CD4-positive, alpha-beta T cell (primary cell): ENCODE results near the gene PILRA. TPM values are rescaled to one million over a fixed set of nuclear protein-coding genes. Genes with fewer than 3 reads are reported as not detected.

Experiments used
- ATAC-seq: fragments of 200-7000 bp; cut with Tn5 transposase; one replicate; pipeline ENCODE4 v1.10.0; 2022; ENCODE audit warnings: mild to moderate bottlenecking; ENCODE audit not compliant: poor library complexity
- CTCF ChIA-PET: fragments of 350-600 bp; sonication (Branson Sonifier 250); formaldehyde crosslinking; loops from one replicate; lab custom pipeline; 2021; ENCODE audit warnings: antibody characterized with exemption, inconsistent platforms; lab: Charles Lee
- POLR2A ChIA-PET: fragments of 350-600 bp; sonication (Branson Sonifier 250); formaldehyde crosslinking; loops from one replicate; lab custom pipeline; 2021; ENCODE audit warnings: antibody characterized with exemption, inconsistent platforms; lab: Charles Lee
- DNase-seq, 14 experiments: peaks; one replicate each; pipeline ENCODE4 v3.0.0-alpha.2; 2013 to 2020; ENCODE audit warnings: mixed read lengths in 2 of 14
- H3K27ac ChIP-seq, 2 donors: one replicate each; pipeline versions ENCODE4 v1.5.1 to v1.7.0; 2013; ENCODE audit warnings: low read length in 2 of 2, low read depth in 1 of 2, mild to moderate bottlenecking in 1 of 2
- H3K27me3 ChIP-seq, 2 experiments: 1 replicate in 1 of 2; 2 replicates in 1 of 2; pipeline versions ENCODE4 v1.6.1 to v1.7.0; 2013; ENCODE audit warnings: low read length in 2 of 2, control low read depth in 1 of 2, mild to moderate bottlenecking in 1 of 2, moderate library complexity in 1 of 2; ENCODE audit not compliant: insufficient read depth in 2 of 2, control insufficient read depth in 1 of 2
- H3K36me3 ChIP-seq: one replicate; pipeline ENCODE4 v1.6.1; 2013; ENCODE audit warnings: low read length, control low read depth; ENCODE audit not compliant: insufficient read depth
- H3K4me1 ChIP-seq: one replicate; pipeline ENCODE4 v1.6.1; 2013; ENCODE audit warnings: low read length, control low read depth; ENCODE audit not compliant: insufficient read depth
- H3K4me3 ChIP-seq: one replicate; pipeline ENCODE4 v1.5.1; 2013; ENCODE audit warnings: mild to moderate bottlenecking, low read length, moderate library complexity
- H3K9me3 ChIP-seq, 2 experiments: 1 replicate in 1 of 2; 2 replicates in 1 of 2; pipeline versions ENCODE4 v1.6.1 to v1.7.0; 2013; ENCODE audit warnings: low read length in 2 of 2, mild to moderate bottlenecking in 2 of 2, control low read depth in 1 of 2, moderate library complexity in 1 of 2; ENCODE audit not compliant: control insufficient read depth in 1 of 2, insufficient read depth in 1 of 2
- H3K27ac Mint-ChIP-seq: one replicate; pipeline ENCODE4 v1.8.0; 2020; ENCODE audit warnings: mixed read lengths
- H3K27me3 Mint-ChIP-seq: one replicate; pipeline ENCODE4 v1.8.0; 2021; ENCODE audit warnings: mixed read lengths
- H3K36me3 Mint-ChIP-seq: one replicate; pipeline ENCODE4 v1.8.0; 2021; ENCODE audit warnings: low read depth, mixed read lengths
- H3K4me1 Mint-ChIP-seq: one replicate; pipeline ENCODE4 v1.8.0; 2021; ENCODE audit warnings: low read depth, mixed read lengths
- H3K4me3 Mint-ChIP-seq: one replicate; pipeline ENCODE4 v1.8.0; 2020; ENCODE audit warnings: mild to moderate bottlenecking, mixed read lengths
- H3K9me3 Mint-ChIP-seq: one replicate; pipeline ENCODE4 v1.8.0; 2020; ENCODE audit warnings: mixed read lengths
- CTCF ChIP-seq: fragments of 200-600 bp; IDR thresholded peaks from one replicate; pipeline ENCODE4 v1.8.0; 2022; ENCODE audit warnings: antibody characterized with exemption, mild to moderate bottlenecking
- intact Hi-C, 2 experiments: fragments of 100-400 bp; cut with DNase I in 1 of 2; cut with micrococcal nuclease in 1 of 2; formaldehyde crosslinking; loops; one replicate each; pipeline versions ENCODE4 v1.15.1 to v1.9.0; 2023 to 2025; cut with DNase I, micrococcal nuclease
- total RNA-seq, 174 experiments: library from RNA in 2 of 174; stranded (reverse) in 2 of 174; gene quantifications; one replicate each; pipeline ENCODE4 v1.2.3 and lab custom pipeline; 2021 to 2026

The PILRA gene
- total RNA-seq, 2 experiments from 2014 or later, result 4.6 to 5.3 TPM

- no peak overlapping the region for H3K4me3 ChIP-seq
- no peaks in the 10 kb centered on the region for H3K27me3 Mint-ChIP-seq
- H3K4me1 Mint-ChIP-seq, result peaks cover 14% of the 10 kb centered on the region
- POLR2A ChIA-PET, result interaction anchor here (2.1 kb wide), 1 partner anchor 21 kb away, joined by 18 read pairs; the partner anchor contains the start of genes MEPCE and ZCWPW1
- no peaks in the 10 kb centered on the region for H3K9me3 ChIP-seq
- CTCF ChIA-PET, result interaction anchor here (0.6 to 1.9 kb wide), 2 partner anchors 42 to 191 kb away, joined by 4 to 6 read pairs; no protein-coding TSS in a partner anchor
- intact Hi-C loops, result no loop called here
- no peak for ATAC-seq
- DNase-seq, result peak in 1 of 14 experiments; percentile 8
- H3K27me3 ChIP-seq, result no peaks in the 10 kb centered on the region
- H3K4me1 ChIP-seq, result peaks cover 34% of the 10 kb centered on the region
- no peaks in the 10 kb centered on the region for H3K36me3 Mint-ChIP-seq
- peak overlapping the region; percentile 42 for H3K4me3 Mint-ChIP-seq
- no peaks in the 10 kb centered on the region for H3K36me3 ChIP-seq
- no peak overlapping the region for H3K27ac ChIP-seq
- TF ChIP-seq CTCF, result no peak
- H3K9me3 Mint-ChIP-seq, result no peaks in the 10 kb centered on the region
- H3K27ac Mint-ChIP-seq, result no peak overlapping the region
Measured at GRCh38 chr7:100449190-100449795, 76.0 kb downstream of the PILRA start.

Other genes starting within 250 kb of the PILRA start
- 1 to 10 TPM; 3.7 to 4.4 TPM for gene MBLAC1, start 246.5 kb upstream of the PILRA start, total RNA-seq
- 100 to 1,000 TPM; 107 to 125 TPM for gene LAMTOR4, start 224.6 kb upstream of the PILRA start, total RNA-seq
- gene TRAPPC14, start 214.8 kb upstream of the PILRA start, total RNA-seq, result 10 to 100 TPM; 37.9 to 42.6 TPM
- 10 to 100 TPM; 12.7 to 13.2 TPM for gene GAL3ST4, start 204.9 kb upstream of the PILRA start, total RNA-seq
- gene GPC2, start 196.1 kb upstream of the PILRA start, total RNA-seq, result 10 to 100 TPM; 16.4 to 18.7 TPM
- 1 to 10 TPM; 4.0 to 5.5 TPM for gene STAG3, start 195.6 kb upstream of the PILRA start, total RNA-seq
- 10 to 100 TPM; 30.1 to 33.2 TPM for gene PVRIG, start 153.5 kb upstream of the PILRA start, total RNA-seq
- not detected for gene SPDYE3, start 65.8 kb upstream of the PILRA start, total RNA-seq
- 10 to 100 TPM; 56.4 to 67.6 TPM for gene PILRB, start 15.4 kb upstream of the PILRA start, total RNA-seq
- 1 to 10 TPM; 4.4 to 6.5 TPM for gene ZCWPW1, start 55.2 kb downstream of the PILRA start, total RNA-seq
- gene MEPCE, start 56.3 kb downstream of the PILRA start, total RNA-seq, result 10 to 100 TPM; 52.6 to 57.0 TPM
- gene PPP1R35, start 63.0 kb downstream of the PILRA start, total RNA-seq, result 10 to 100 TPM; 42.9 to 47.0 TPM
- under 1 TPM; 0.64 to 0.93 TPM for gene SPACDR, start 90.8 kb downstream of the PILRA start, total RNA-seq
- 10 to 100 TPM; 34.6 to 36.5 TPM for gene TSC22D4, start 105.7 kb downstream of the PILRA start, total RNA-seq
- under 1 TPM; 0.66 to 0.75 TPM for gene NYAP1, start 110.4 kb downstream of the PILRA start, total RNA-seq
- 1 to 10 TPM; 6.6 to 9.9 TPM for gene AGFG2, start 165.7 kb downstream of the PILRA start, total RNA-seq
- 10 to 100 TPM; 52.0 to 53.4 TPM for gene SAP25, start 200.4 kb downstream of the PILRA start, total RNA-seq
- gene LRCH4, start 212.6 kb downstream of the PILRA start, total RNA-seq, result 100 to 1,000 TPM; 313 to 317 TPM
- under 1 TPM; 0.66 to 0.78 TPM for gene FBXO24, start 212.8 kb downstream of the PILRA start, total RNA-seq
- gene PCOLCE, start 228.9 kb downstream of the PILRA start, total RNA-seq, result 1 to 10 TPM; 6.7 to 7.5 TPM
- 10 to 100 TPM in 1 of 2 experiments, 1 to 10 TPM in 1; 8.5 to 10.9 TPM for gene MOSPD3, start 239.1 kb downstream of the PILRA start, total RNA-seq